SK-N-SH (cell line): ENCODE results near the gene ZDHHC14.
"Not testable (repeated sequence)": the region's sequence is repeated elsewhere in the genome, so short reads cannot be mapped to it uniquely, and the experiment has no call there.

Experiments used
- CTCF ChIP-seq: fragments of 200-600 bp; sonication (generic); IDR thresholded peaks from 2 replicates; pipeline ENCODE4 v1.6.1; 2017; ENCODE audit warnings: antibody characterized with exemption, mild to moderate bottlenecking, moderate library complexity
- FOXJ3 ChIP-seq: sonication (generic); formaldehyde crosslinking; IDR thresholded peaks from 2 replicates; pipeline ENCODE4 v1.5.1; 2020; ENCODE audit warnings: mild to moderate bottlenecking, missing genetic modification reagents
- JUND ChIP-seq: IDR thresholded peaks from 2 replicates; pipeline ENCODE4 v1.4.0; 2012
- MEF2A ChIP-seq: IDR thresholded peaks from 2 replicates; pipeline ENCODE4 v1.4.0; 2012; ENCODE audit warnings: low read depth, borderline replicate concordance

- TF ChIP-seq JUND; MEF2A; FOXJ3 (CRISPR knock-in tag); CTCF: not testable (repeated sequence)
Measured at GRCh38 chr6:157408427-157408826, 27.4 kb downstream of the ZDHHC14 start.
